ENCODE data around the gene CFAP46.

Gene CFAP46

DNA sequence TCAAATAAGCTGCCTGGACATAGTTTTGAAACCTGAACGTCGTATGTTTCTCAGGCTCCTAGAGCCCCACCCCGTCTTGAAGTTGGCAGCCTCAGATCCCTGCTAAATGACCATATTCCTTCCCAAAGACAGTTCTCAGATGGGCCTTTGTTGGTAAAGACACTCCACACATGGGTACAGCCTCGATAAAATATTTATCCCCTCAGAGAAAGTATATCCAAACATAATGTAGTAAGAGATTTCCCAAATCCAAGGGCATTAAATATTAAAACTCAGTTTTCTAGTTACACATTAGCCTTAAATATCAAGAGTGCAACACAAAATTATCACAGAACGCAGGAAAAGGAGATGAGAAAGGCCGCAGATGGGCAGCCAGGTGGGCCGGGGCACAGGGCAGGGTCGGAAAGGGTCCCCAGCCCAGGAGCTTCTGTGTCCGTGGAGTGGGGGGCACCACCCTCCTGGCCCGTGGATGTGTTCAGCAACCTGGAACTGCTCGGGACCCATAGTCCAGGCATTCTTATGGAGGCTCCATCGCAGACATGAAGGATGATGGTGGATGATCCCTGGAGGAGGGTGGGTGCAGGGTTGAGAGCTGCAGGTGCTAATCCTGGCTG, 1.5 kb upstream of the CFAP46 start:
- no peak overlapping the region for H2AFZ ChIP-seq (ENCODE audit: low read depth, low read length)
- H3K9me3 ChIP-seq (ENCODE audit: insufficient read depth, low read length, severe bottlenecking), result no peaks in the 10 kb centered on the region
- no peaks in the 10 kb centered on the region for H3K79me2 ChIP-seq (ENCODE audit: insufficient read depth, low read length)
- H3K4me1 ChIP-seq (ENCODE audit: insufficient read depth, low read length), result no peaks in the 10 kb centered on the region
- no peak overlapping the region for H3K9ac ChIP-seq (ENCODE audit: low read depth, low read length)
- TF ChIP-seq EZH2 (IDR thresholded peaks at IDR 0.05; ENCODE audit: borderline replicate concordance, low read depth, low read length, severe bottlenecking), result no peak
- TF ChIP-seq, protein P1, sequence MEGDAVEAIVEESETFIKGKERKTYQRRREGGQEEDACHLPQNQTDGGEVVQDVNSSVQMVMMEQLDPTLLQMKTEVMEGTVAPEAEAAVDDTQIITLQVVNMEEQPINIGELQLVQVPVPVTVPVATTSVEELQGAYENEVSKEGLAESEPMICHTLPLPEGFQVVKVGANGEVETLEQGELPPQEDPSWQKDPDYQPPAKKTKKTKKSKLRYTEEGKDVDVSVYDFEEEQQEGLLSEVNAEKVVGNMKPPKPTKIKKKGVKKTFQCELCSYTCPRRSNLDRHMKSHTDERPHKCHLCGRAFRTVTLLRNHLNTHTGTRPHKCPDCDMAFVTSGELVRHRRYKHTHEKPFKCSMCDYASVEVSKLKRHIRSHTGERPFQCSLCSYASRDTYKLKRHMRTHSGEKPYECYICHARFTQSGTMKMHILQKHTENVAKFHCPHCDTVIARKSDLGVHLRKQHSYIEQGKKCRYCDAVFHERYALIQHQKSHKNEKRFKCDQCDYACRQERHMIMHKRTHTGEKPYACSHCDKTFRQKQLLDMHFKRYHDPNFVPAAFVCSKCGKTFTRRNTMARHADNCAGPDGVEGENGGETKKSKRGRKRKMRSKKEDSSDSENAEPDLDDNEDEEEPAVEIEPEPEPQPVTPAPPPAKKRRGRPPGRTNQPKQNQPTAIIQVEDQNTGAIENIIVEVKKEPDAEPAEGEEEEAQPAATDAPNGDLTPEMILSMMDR (IDR thresholded peaks at IDR 0.05; ENCODE audit: borderline replicate concordance, extremely low read depth, low read length, poor library complexity, severe bottlenecking), result no peak
- DNase-seq, result no peak
- no peak overlapping the region for H3K27ac ChIP-seq (ENCODE audit: low read length)
- no peak overlapping the region for H3K4me3 ChIP-seq (ENCODE audit: low read depth in 1 of 2, low read length in 2 of 2)
- no peak overlapping the region for H3K4me2 ChIP-seq (ENCODE audit: insufficient read depth, low read length)
- H4K20me1 ChIP-seq (ENCODE audit: insufficient read depth, low read length), result no peaks in the 10 kb centered on the region; the same call in 1 of the 2 replicates
- no peak for ATAC-seq (ENCODE audit: insufficient read depth, low read depth)
- H3K36me3 ChIP-seq (ENCODE audit: insufficient read depth, low read length), result no peaks in the 10 kb centered on the region
- H3K27me3 ChIP-seq (ENCODE audit: insufficient read depth, low read length, poor library complexity), result no peaks in the 10 kb centered on the region

DNA sequence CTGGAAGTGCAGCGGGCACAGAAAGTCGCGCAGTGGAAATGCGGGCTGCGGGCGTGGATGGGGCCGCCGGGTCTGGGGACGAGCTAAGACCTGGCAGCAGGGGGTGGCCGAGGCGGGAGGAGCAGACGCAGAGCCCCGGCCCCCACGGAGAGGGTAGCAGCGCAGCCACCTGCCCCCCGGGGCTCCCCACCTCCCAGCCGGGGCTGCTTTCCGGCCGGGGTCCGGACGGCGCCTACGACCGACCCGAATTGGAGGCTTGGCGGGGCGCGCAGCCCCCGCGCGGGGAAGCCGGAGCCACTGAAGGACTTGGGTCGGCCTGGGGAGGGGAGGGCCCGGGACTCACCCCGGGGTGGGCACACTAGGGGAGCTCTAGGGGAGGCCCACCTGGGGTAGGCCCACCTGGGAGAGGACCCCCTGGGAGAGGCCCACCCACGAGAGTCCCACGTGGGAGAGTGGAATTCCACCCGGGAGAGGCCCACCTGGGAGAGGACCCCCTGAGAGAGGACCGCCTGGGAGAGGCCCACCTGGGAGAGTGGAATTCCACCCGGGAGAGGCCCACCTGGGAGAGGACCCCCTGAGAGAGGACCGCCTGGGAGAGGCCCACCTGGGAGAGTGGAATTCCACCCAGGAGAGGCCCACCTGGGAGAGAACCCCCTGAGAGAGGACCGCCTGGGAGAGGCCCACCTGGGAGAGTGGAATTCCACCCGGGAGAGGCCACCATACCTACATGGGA, 854 bp upstream of the CFAP46 start:
- Histone ChIP-seq H3K27me3 (ENCODE audit: insufficient read depth, low read length, poor library complexity) (no peaks in the 10 kb centered on the region), H3K9ac (ENCODE audit: low read depth, low read length) (no peak overlapping the region), H3K9me3 (ENCODE audit: insufficient read depth, low read length, severe bottlenecking) (no peaks in the 10 kb centered on the region), H3K79me2 (ENCODE audit: insufficient read depth, low read length) (no peaks in the 10 kb centered on the region), H3K4me1 (ENCODE audit: insufficient read depth, low read length) (no peaks in the 10 kb centered on the region), H3K36me3 (ENCODE audit: insufficient read depth, low read length) (no peaks in the 10 kb centered on the region), H2AFZ (ENCODE audit: low read depth, low read length) (no peak overlapping the region), H3K4me2 (ENCODE audit: insufficient read depth, low read length) (no peak overlapping the region), H3K27ac (ENCODE audit: low read length) (no peak overlapping the region), H3K4me3 (ENCODE audit: low read depth in 1 of 2, low read length in 2 of 2) (no peak overlapping the region), H4K20me1 (ENCODE audit: insufficient read depth, low read length) (no peaks in the 10 kb centered on the region; the same call in 1 of the 2 replicates)
- no peak for ATAC-seq (ENCODE audit: insufficient read depth, low read depth)
- DNase-seq, result no peak
- TF ChIP-seq, protein P1 (IDR thresholded peaks at IDR 0.05; ENCODE audit: borderline replicate concordance, extremely low read depth, low read length, poor library complexity, severe bottlenecking), result no peak
- TF ChIP-seq EZH2 (IDR thresholded peaks at IDR 0.05; ENCODE audit: borderline replicate concordance, low read depth, low read length, severe bottlenecking), result no peak

DNA sequence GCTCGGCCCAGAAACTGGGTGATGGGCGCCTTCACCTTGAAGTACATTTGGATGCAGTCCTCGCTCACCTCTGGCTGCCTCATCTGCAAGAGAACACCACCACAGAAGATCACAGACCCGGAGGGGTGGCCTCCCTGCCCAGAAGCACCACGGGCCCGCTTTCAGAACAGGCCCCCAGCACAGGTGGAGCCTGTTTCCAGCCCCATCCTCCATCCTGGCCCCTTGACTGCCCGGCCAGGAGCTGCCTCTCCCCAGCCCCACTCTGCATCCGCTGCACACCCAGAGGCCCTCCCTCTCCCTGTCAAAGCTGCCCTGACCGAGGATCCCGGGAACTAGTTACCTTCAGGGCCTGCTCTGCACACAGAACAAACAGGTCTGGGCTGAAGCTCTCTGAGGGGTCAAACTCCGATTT, 724 bp downstream of the CFAP46 start:
- no peaks in the 10 kb centered on the region for H3K36me3 ChIP-seq (ENCODE audit: insufficient read depth, low read length)
- H3K4me2 ChIP-seq (ENCODE audit: insufficient read depth, low read length), result no peak overlapping the region
- no peak overlapping the region for H3K4me3 ChIP-seq (ENCODE audit: low read depth in 1 of 2, low read length in 2 of 2)
- H3K27me3 ChIP-seq (ENCODE audit: insufficient read depth, low read length, poor library complexity), result peaks cover 2% of the 10 kb centered on the region
- TF ChIP-seq EZH2 (IDR thresholded peaks at IDR 0.05; ENCODE audit: borderline replicate concordance, low read depth, low read length, severe bottlenecking), result no peak
- H3K9me3 ChIP-seq (ENCODE audit: insufficient read depth, low read length, severe bottlenecking), result no peaks in the 10 kb centered on the region
- H2AFZ ChIP-seq (ENCODE audit: low read depth, low read length), result no peak overlapping the region
- no peaks in the 10 kb centered on the region; the same call in 1 of the 2 replicates for H4K20me1 ChIP-seq (ENCODE audit: insufficient read depth, low read length)
- no peaks in the 10 kb centered on the region for H3K79me2 ChIP-seq (ENCODE audit: insufficient read depth, low read length)
- DNase-seq, result no peak
- no peak overlapping the region for H3K27ac ChIP-seq (ENCODE audit: low read length)
- no peak for ATAC-seq (ENCODE audit: insufficient read depth, low read depth)
- H3K9ac ChIP-seq (ENCODE audit: low read depth, low read length), result no peak overlapping the region
- H3K4me1 ChIP-seq (ENCODE audit: insufficient read depth, low read length), result no peaks in the 10 kb centered on the region

DNA sequence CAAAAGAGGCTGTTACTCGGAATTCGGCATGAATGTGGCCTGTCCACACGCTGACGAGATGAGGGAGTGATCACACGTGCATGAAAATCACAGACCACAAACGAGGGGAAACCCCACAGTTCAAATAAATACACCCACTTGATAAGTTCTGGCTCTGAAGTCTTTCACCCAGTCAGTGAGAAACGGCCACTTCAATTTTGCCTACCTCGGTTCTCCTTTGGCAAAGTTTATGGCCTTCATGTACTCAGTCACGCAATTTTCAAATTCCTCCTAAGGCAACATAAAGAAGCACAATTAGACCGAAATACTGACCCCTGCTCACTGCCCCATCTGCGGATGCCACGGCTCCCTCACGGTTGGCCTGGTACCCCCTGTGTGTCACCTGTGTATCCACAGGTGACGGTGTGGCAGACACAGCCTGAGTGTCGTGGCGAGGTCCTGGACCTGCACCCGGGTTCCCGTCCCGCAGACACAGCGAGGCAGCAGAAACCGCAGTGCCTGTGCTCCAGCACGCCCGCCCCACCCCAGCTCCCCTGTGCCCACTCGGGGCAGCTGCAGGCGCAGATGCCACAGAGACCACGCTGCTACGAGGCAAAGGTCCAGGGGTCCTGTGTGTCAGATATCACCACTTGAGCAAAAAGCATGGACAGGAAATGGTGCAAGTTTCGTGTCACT, 1.4 kb downstream of the CFAP46 start:
- Histone ChIP-seq H3K79me2 (ENCODE audit: insufficient read depth, low read length) (no peaks in the 10 kb centered on the region), H3K4me2 (ENCODE audit: insufficient read depth, low read length) (no peak overlapping the region), H3K4me3 (ENCODE audit: low read depth in 1 of 2, low read length in 2 of 2) (no peak overlapping the region), H2AFZ (ENCODE audit: low read depth, low read length) (no peak overlapping the region), H3K27me3 (ENCODE audit: insufficient read depth, low read length, poor library complexity) (peaks cover 4% of the 10 kb centered on the region), H3K9ac (ENCODE audit: low read depth, low read length) (no peak overlapping the region), H3K27ac (ENCODE audit: low read length) (no peak overlapping the region), H3K36me3 (ENCODE audit: insufficient read depth, low read length) (no peaks in the 10 kb centered on the region), H3K4me1 (ENCODE audit: insufficient read depth, low read length) (no peaks in the 10 kb centered on the region), H4K20me1 (ENCODE audit: insufficient read depth, low read length) (no peaks in the 10 kb centered on the region; the same call in 1 of the 2 replicates), H3K9me3 (ENCODE audit: insufficient read depth, low read length, severe bottlenecking) (no peaks in the 10 kb centered on the region)
- ATAC-seq (ENCODE audit: insufficient read depth, low read depth), result no peak
- TF ChIP-seq, protein P1 (IDR thresholded peaks at IDR 0.05; ENCODE audit: borderline replicate concordance, extremely low read depth, low read length, poor library complexity, severe bottlenecking), result no peak
- no peak for TF ChIP-seq EZH2 (IDR thresholded peaks at IDR 0.05; ENCODE audit: borderline replicate concordance, low read depth, low read length, severe bottlenecking)
- DNase-seq, result no peak
